ENCODE results near the gene GMDS.

GMDS gene

GRCh38 chr6:2171728-2172127 lies 73.7 kb downstream of the GMDS start:
- no peaks in the 10 kb centered on the region for H4K20me1 ChIP-seq (ENCODE audit: insufficient read depth, low read length)
- H3K79me2 ChIP-seq (ENCODE audit: low read length), result no peaks in the 10 kb centered on the region
- no peaks in the 10 kb centered on the region for H3K4me1 ChIP-seq (ENCODE audit: low read length)
- TF ChIP-seq EZH2phosphoT487 (IDR thresholded peaks at IDR 0.05; ENCODE audit: low read depth) (no peak), CTCF (IDR thresholded peaks at IDR 0.05; ENCODE audit: low read depth, low read length) (no peak)
- H3K9me3 ChIP-seq (ENCODE audit: insufficient read depth, low read length), result no peaks in the 10 kb centered on the region
- no peak overlapping the region for H3K4me2 ChIP-seq (ENCODE audit: low read length)
- H3K27me3 ChIP-seq (ENCODE audit: low read depth, low read length), result no peaks in the 10 kb centered on the region
- H3K27ac ChIP-seq (ENCODE audit: low read length), result no peak overlapping the region
- no peaks in the 10 kb centered on the region for H3K36me3 ChIP-seq (replicated peaks; ENCODE audit: low read depth, low read length)
- no peak overlapping the region for H3K9ac ChIP-seq (ENCODE audit: low read length)
- no peak overlapping the region for H2AFZ ChIP-seq (ENCODE audit: low read depth, low read length)
- H3K4me3 ChIP-seq (ENCODE audit: low read length), result no peak overlapping the region

GRCh38 chr6:2168480-2168879 lies 76.9 kb downstream of the GMDS start:
- Histone ChIP-seq H3K27me3 (ENCODE audit: low read depth, low read length) (no peaks in the 10 kb centered on the region), H3K4me1 (ENCODE audit: low read length) (no peaks in the 10 kb centered on the region), H3K79me2 (ENCODE audit: low read length) (no peaks in the 10 kb centered on the region), H3K36me3 (replicated peaks; ENCODE audit: low read depth, low read length) (peaks cover 3% of the 10 kb centered on the region), H3K4me2 (ENCODE audit: low read length) (no peak overlapping the region), H3K9ac (ENCODE audit: low read length) (no peak overlapping the region), H3K9me3 (ENCODE audit: insufficient read depth, low read length) (no peaks in the 10 kb centered on the region), H2AFZ (ENCODE audit: low read depth, low read length) (no peak overlapping the region), H3K27ac (ENCODE audit: low read length) (no peak overlapping the region), H3K4me3 (ENCODE audit: low read length) (no peak overlapping the region), H4K20me1 (ENCODE audit: insufficient read depth, low read length) (no peaks in the 10 kb centered on the region)
- TF ChIP-seq CTCF (IDR thresholded peaks at IDR 0.05; ENCODE audit: low read depth, low read length) (no peak), EZH2phosphoT487 (IDR thresholded peaks at IDR 0.05; ENCODE audit: low read depth) (no peak)

- Histone ChIP-seq H3K4me1 (ENCODE audit: low read length) (no peaks in the 10 kb centered on the region), H4K20me1 (ENCODE audit: insufficient read depth, low read length) (no peaks in the 10 kb centered on the region), H3K27me3 (ENCODE audit: low read depth, low read length) (no peaks in the 10 kb centered on the region), H3K9ac (ENCODE audit: low read length) (no peak overlapping the region), H2AFZ (ENCODE audit: low read depth, low read length) (no peak overlapping the region), H3K27ac (ENCODE audit: low read length) (no peak overlapping the region), H3K9me3 (ENCODE audit: insufficient read depth, low read length) (no peaks in the 10 kb centered on the region), H3K4me2 (ENCODE audit: low read length) (no peak overlapping the region), H3K79me2 (ENCODE audit: low read length) (no peaks in the 10 kb centered on the region), H3K36me3 (replicated peaks; ENCODE audit: low read depth, low read length) (peaks cover 3% of the 10 kb centered on the region), H3K4me3 (ENCODE audit: low read length) (no peak overlapping the region)
- TF ChIP-seq EZH2phosphoT487 (IDR thresholded peaks at IDR 0.05; ENCODE audit: low read depth) (no peak), CTCF (IDR thresholded peaks at IDR 0.05; ENCODE audit: low read depth, low read length) (no peak)
Measured at GRCh38 chr6:2166717-2167116, 78.7 kb downstream of the GMDS start.

DNA sequence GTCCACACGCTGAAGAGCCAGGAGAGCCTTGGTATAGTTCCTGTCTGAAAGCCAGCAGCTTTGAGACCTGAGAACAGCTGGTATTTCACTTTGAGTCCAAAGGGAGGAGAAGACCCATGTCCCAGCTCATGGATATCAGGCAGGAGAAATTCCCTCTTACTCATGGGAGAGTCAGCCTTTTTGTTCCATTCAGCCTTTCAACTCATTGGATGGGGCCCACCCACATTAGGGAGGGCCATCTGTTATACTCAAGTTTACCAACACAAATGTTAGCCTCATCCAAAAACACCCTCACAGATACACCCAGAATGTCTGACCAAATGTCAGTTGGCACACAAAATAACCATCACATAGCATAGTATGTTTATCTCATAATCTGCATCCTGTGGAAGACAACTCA lies 80.1 kb downstream of the GMDS start:
- H3K4me2 ChIP-seq (ENCODE audit: low read length), result no peak overlapping the region
- H3K4me1 ChIP-seq (ENCODE audit: low read length), result no peaks in the 10 kb centered on the region
- H3K79me2 ChIP-seq (ENCODE audit: low read length), result no peaks in the 10 kb centered on the region
- TF ChIP-seq CTCF (IDR thresholded peaks at IDR 0.05; ENCODE audit: low read depth, low read length) (no peak), EZH2phosphoT487 (IDR thresholded peaks at IDR 0.05; ENCODE audit: low read depth) (no peak)
- H3K36me3 ChIP-seq (replicated peaks; ENCODE audit: low read depth, low read length), result peaks cover 3% of the 10 kb centered on the region
- H4K20me1 ChIP-seq (ENCODE audit: insufficient read depth, low read length), result no peaks in the 10 kb centered on the region
- no peak overlapping the region for H3K4me3 ChIP-seq (ENCODE audit: low read length)
- no peak overlapping the region for H2AFZ ChIP-seq (ENCODE audit: low read depth, low read length)
- no peak overlapping the region for H3K9ac ChIP-seq (ENCODE audit: low read length)
- H3K9me3 ChIP-seq (ENCODE audit: insufficient read depth, low read length), result no peaks in the 10 kb centered on the region
- H3K27ac ChIP-seq (ENCODE audit: low read length), result no peak overlapping the region
- H3K27me3 ChIP-seq (ENCODE audit: low read depth, low read length), result no peaks in the 10 kb centered on the region

Measured in OCI-LY3 (cell line).